HG03280 (cell line): ENCODE results near the gene ZNF563.
A peak's percentile ranks its signal among the peaks of the same experiment; 100 is the strongest.

ENCODE experiments used
- ATAC-seq: cut with Tn5 transposase; IDR thresholded peaks from one replicate; pipeline ENCODE4 v1.9.1; 2021; ENCODE audit warnings: mild to moderate bottlenecking, moderate library complexity; ENCODE audit not compliant: unreplicated experiment

Gene ZNF563

GRCh38 chr19:12295191-12295590, 38.2 kb downstream of the ZNF563 start:
- no peak for ATAC-seq

- peak; percentile 90 for ATAC-seq
These were observed 38.9 kb downstream of the ZNF563 start, which contains the start of gene ZNF44 for GRCh38 chr19:12294249-12295158. TSS of gene ZNF44 (minus strand) at chr19:12294883. CDS start at chr19:12294694, 189 bp downstream.

GRCh38 chr19:12293777-12294248, 39.6 kb downstream of the ZNF563 start:
- peak; percentile 43 for ATAC-seq

- no peak for ATAC-seq
These were observed 43.7 kb downstream of the ZNF563 start for GRCh38 chr19:12289790-12290065.

- no peak for ATAC-seq
These were observed 45.4 kb downstream of the ZNF563 start for GRCh38 chr19:12287958-12288500.

- no peak for ATAC-seq
These were observed 48.8 kb downstream of the ZNF563 start for GRCh38 chr19:12284631-12285030.

- ATAC-seq = no peak
These were observed 49.2 kb downstream of the ZNF563 start for GRCh38 chr19:12284226-12284625.

GRCh38 chr19:12278713-12279112, 54.7 kb downstream of the ZNF563 start:
- ATAC-seq = no peak

- ATAC-seq = no peak
These were observed 60.2 kb downstream of the ZNF563 start for GRCh38 chr19:12272980-12273901.

- ATAC-seq = no peak
These were observed 61.0 kb downstream of the ZNF563 start for GRCh38 chr19:12272386-12272785.

GRCh38 chr19:12270854-12271253, 62.6 kb downstream of the ZNF563 start:
- ATAC-seq = no peak
